ENCODE measurements around the gene TTLL11. TPM values are rescaled to one million over a fixed set of nuclear protein-coding genes. Genes with fewer than 3 reads are reported as not detected.

Gene TTLL11
- polyA plus RNA-seq, 1 of the 3 experiments (the other 2 are of a cell fraction) = 6.8 TPM

DNA sequence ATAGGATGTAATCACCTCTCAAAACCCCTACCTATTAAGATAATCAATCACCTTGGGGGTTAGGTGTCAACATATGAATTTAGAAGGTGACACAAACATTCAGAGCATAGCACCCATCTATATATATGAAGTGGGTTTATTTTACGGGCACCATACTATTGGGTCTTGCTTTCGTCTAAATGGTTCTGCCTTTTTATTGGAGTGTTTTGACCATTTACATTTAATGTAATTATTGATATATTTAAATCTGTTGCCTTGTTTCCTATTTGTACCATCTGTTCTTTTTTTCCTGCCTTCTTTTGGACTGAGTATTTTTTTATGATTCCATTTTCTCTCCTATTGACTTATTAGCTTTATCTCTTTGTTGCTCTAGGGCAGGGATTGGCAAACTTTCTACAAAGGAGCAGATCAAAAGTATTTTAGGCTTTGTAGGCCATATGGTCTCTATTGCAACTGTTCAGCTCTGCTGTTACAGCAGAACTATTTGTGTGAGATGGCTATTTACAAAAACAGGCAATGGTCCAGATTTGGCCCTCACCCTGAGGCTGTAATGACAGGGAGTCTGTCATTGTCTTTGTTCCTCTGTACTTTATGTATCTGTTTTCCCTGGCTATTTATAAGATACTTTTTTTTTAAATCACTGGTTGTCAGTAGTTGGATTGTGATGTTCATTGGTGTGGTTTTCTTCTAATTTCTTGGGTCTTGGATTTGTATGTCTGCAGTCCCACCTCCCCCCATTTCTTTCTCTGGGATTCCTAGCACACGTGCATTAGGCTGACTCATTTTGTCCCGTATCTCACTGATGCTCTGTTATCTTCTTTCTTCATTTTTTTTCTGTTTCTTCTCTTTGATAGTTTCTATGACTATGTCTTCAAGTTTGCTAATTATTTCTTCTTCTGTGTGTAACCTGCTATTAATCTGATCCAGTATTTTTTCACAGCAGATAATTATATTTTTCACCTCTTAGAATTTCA, 314.6 kb downstream of the TTLL11 start:
- Histone ChIP-seq H2AFZ (ENCODE audit: low read depth) (no peak overlapping the region), H3K79me2 (ENCODE audit: insufficient read depth) (no peaks in the 10 kb centered on the region; the same call in none of the 2 replicates), H3K4me2 (no peak overlapping the region), H3K9ac (no peak overlapping the region), H3K4me1 (ENCODE audit: control insufficient read depth in 1 of 2, insufficient read depth in 2 of 2, low read depth in 1 of 2, low read length in 1 of 2) (peaks cover 0 to 11% of the 10 kb centered on the region in 2 experiments; a peak in 2 of 4 replicates), H3K9me2 (no peaks in the 10 kb centered on the region), H3F3A (replicated peaks; ENCODE audit: insufficient read depth) (no peaks in the 10 kb centered on the region), H3K36me3 (replicated peaks in 1 of 2; ENCODE audit: control insufficient read depth in 1 of 2, insufficient read depth in 2 of 2, low read length in 1 of 2) (peaks cover 42 to 76% of the 10 kb centered on the region in 2 experiments), H3K9me3 (0 out of 2 replicates have a peak, but pooled peaks cover 6% of the 10 kb centered on the region), H3K27me3 (ENCODE audit: insufficient read depth) (no peaks in the 10 kb centered on the region), H4K20me1 (ENCODE audit: insufficient read depth) (no peaks in the 10 kb centered on the region), H3K27ac (ENCODE audit: low read depth in 2 of 2, low read length in 1 of 2) (peak overlapping the region in 1 of 2 experiments; percentile 45; a peak in 1 of 4 replicates), H3K4me3 (ENCODE audit: low read depth in 2 of 2, low read length in 1 of 2) (no peak overlapping the region; a peak in 1 of 4 replicates)
- no peak for TF ChIP-seq EZH2phosphoT487 (IDR thresholded peaks at IDR 0.05; ENCODE audit: borderline replicate concordance, low read depth)
- TF ChIP-seq EP300 (IDR thresholded peaks at IDR 0.05; ENCODE audit: borderline replicate concordance in 1 of 2, low read depth in 1 of 2, low read length in 1 of 2) = 0 out of 4 replicates have a peak, but pooled peaks of 1 of the 2 experiments have one; percentile 18
- POLR2A ChIA-PET = no interaction called here
- CTCF ChIA-PET = interaction anchor here (1.1 kb wide), 1 partner anchor 91 kb away, joined by 5 read pairs; no protein-coding TSS in a partner anchor
- peak; percentile 67 for DNase-seq
- WGBS (ENCODE audit: low lambda C conversion rate) = 58% methylated on average over 4 of the region's 4 CpGs

GRCh38 chr9:121776739-121777637, 316.1 kb downstream of the TTLL11 start:
- Histone ChIP-seq H3F3A (replicated peaks; ENCODE audit: insufficient read depth) (no peaks in the 10 kb centered on the region), H3K27ac (ENCODE audit: low read depth in 2 of 2, low read length in 1 of 2) (no peak overlapping the region), H3K4me3 (ENCODE audit: low read depth in 2 of 2, low read length in 1 of 2) (no peak overlapping the region; a peak in 1 of 4 replicates), H3K4me1 (ENCODE audit: control insufficient read depth in 1 of 2, insufficient read depth in 2 of 2, low read depth in 1 of 2, low read length in 1 of 2) (no peaks in the 10 kb centered on the region; a peak in 2 of 4 replicates), H3K9me2 (no peaks in the 10 kb centered on the region), H2AFZ (ENCODE audit: low read depth) (no peak overlapping the region), H3K27me3 (ENCODE audit: insufficient read depth) (no peaks in the 10 kb centered on the region), H3K79me2 (ENCODE audit: insufficient read depth) (no peaks in the 10 kb centered on the region; the same call in none of the 2 replicates), H3K36me3 (replicated peaks in 1 of 2; ENCODE audit: control insufficient read depth in 1 of 2, insufficient read depth in 2 of 2, low read length in 1 of 2) (peaks cover 42 to 71% of the 10 kb centered on the region in 2 experiments), H4K20me1 (ENCODE audit: insufficient read depth) (no peaks in the 10 kb centered on the region), H3K9ac (no peak overlapping the region), H3K9me3 (0 out of 2 replicates have a peak, but pooled peaks cover 6% of the 10 kb centered on the region), H3K4me2 (no peak overlapping the region)
- WGBS (ENCODE audit: low lambda C conversion rate) = 89% methylated on average over 7 of the region's 8 CpGs
- POLR2A ChIA-PET = no interaction called here
- TF ChIP-seq, protein P1, sequence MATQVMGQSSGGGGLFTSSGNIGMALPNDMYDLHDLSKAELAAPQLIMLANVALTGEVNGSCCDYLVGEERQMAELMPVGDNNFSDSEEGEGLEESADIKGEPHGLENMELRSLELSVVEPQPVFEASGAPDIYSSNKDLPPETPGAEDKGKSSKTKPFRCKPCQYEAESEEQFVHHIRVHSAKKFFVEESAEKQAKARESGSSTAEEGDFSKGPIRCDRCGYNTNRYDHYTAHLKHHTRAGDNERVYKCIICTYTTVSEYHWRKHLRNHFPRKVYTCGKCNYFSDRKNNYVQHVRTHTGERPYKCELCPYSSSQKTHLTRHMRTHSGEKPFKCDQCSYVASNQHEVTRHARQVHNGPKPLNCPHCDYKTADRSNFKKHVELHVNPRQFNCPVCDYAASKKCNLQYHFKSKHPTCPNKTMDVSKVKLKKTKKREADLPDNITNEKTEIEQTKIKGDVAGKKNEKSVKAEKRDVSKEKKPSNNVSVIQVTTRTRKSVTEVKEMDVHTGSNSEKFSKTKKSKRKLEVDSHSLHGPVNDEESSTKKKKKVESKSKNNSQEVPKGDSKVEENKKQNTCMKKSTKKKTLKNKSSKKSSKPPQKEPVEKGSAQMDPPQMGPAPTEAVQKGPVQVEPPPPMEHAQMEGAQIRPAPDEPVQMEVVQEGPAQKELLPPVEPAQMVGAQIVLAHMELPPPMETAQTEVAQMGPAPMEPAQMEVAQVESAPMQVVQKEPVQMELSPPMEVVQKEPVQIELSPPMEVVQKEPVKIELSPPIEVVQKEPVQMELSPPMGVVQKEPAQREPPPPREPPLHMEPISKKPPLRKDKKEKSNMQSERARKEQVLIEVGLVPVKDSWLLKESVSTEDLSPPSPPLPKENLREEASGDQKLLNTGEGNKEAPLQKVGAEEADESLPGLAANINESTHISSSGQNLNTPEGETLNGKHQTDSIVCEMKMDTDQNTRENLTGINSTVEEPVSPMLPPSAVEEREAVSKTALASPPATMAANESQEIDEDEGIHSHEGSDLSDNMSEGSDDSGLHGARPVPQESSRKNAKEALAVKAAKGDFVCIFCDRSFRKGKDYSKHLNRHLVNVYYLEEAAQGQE (IDR thresholded peaks at IDR 0.05; ENCODE audit: low read depth, low read length) = no peak
- no peak for TF ChIP-seq EZH2phosphoT487 (IDR thresholded peaks at IDR 0.05; ENCODE audit: borderline replicate concordance, low read depth)
- TF ChIP-seq, protein P2, sequence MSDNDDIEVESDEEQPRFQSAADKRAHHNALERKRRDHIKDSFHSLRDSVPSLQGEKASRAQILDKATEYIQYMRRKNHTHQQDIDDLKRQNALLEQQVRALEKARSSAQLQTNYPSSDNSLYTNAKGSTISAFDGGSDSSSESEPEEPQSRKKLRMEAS (IDR thresholded peaks at IDR 0.05; ENCODE audit: low read depth) = no peak
- CTCF ChIA-PET = no interaction called here
- DNase-seq = no peak

Data from SK-N-SH (cell line).